A549 (cell line): Measurements from ENCODE around the gene ABCC4.

ENCODE experiments used
- CEBPB ChIP-seq, 2 experiments: fragments of >200 bp in 1 of 2; sonication (Bioruptor Twin) in 1 of 2; formaldehyde crosslinking in 1 of 2; IDR thresholded peaks; 2 replicates each; pipeline ENCODE4 v1.6.1; 2012 to 2016
- CTCF ChIP-seq: fragments of >200 bp; sonication (Bioruptor Twin); formaldehyde crosslinking; IDR thresholded peaks from 3 replicates; pipeline ENCODE4 v1.5.1; 2016
- EP300 ChIP-seq, 2 experiments: fragments of >200 bp; sonication (Bioruptor Twin); formaldehyde crosslinking; IDR thresholded peaks; 2 replicates in 1 of 2; 3 replicates in 1 of 2; pipeline ENCODE4 v1.6.1; 2016 to 2017
- FOSL2 ChIP-seq, 2 experiments: fragments of 450-650 bp in 1 of 2; fragments of >200 bp in 1 of 2; sonication (Bioruptor Twin) in 1 of 2; formaldehyde crosslinking; IDR thresholded peaks; 2 replicates each; pipeline versions ENCODE4 v1.5.0 to v1.6.1; 2016 to 2020; ENCODE audit warnings: mild to moderate bottlenecking in 1 of 2, moderate library complexity in 1 of 2
- JUNB ChIP-seq: fragments of >200 bp; sonication (Bioruptor Twin); formaldehyde crosslinking; IDR thresholded peaks from 2 replicates; pipeline ENCODE4 v1.6.1; 2016

GRCh38 chr13:95222733-95223018 lies 78.6 kb downstream of the ABCC4 start:
- no peak for TF ChIP-seq EP300 (IDR thresholded peaks at IDR 0.05)
- TF ChIP-seq CTCF: no peak
- no peak for TF ChIP-seq JUNB
- TF ChIP-seq FOSL2 (IDR thresholded peaks at IDR 0.05): no peak
- TF ChIP-seq FOSL2 (CRISPR knock-in tag; IDR thresholded peaks at IDR 0.05): no peak
- no peak for TF ChIP-seq CEBPB (IDR thresholded peaks at IDR 0.05)
